IMR-90 (cell line): ENCODE results near the gene CT45A10. TPM values are rescaled to one million over a fixed set of nuclear protein-coding genes. Genes with fewer than 3 reads are reported as not detected.
"Not testable (repeated sequence)": the region's sequence is repeated elsewhere in the genome, so short reads cannot be mapped to it uniquely, and the experiment has no call there.

Experiments used
- ATAC-seq: fragments of 200-7000 bp; cut with Tn5 transposase; 2 replicates; pipeline ENCODE4 v1.9.1; 2020; ENCODE audit warnings: low read depth, mild to moderate bottlenecking, moderate library complexity
- BruUV-seq: library from RNA; stranded (reverse); fragments of 400-500 nt; replicated peaks from 2 replicates; lab custom pipeline; 2021; lab: Mats Ljungman, UMichigan
- CTCF ChIA-PET: fragments of 300-600 bp; formaldehyde crosslinking; extraction: SDS; loops from one replicate; lab custom pipeline; 2021; ENCODE audit warnings: antibody characterized with exemption; lab: Yijun Ruan, JAX
- POLR2A ChIA-PET: fragments of 300-600 bp; sonication (Branson Sonifier 250); formaldehyde crosslinking; loops from one replicate; lab custom pipeline; 2022; ENCODE audit warnings: antibody characterized with exemption; ENCODE audit not compliant: unreplicated experiment; lab: Charles Lee
- DNase-seq: peaks from one replicate; pipeline ENCODE4 v3.0.0; 2013
- H2AFZ ChIP-seq: replicated peaks from 2 replicates; pipeline ENCODE3; 2013; ENCODE audit warnings: low read length, mild to moderate bottlenecking; ENCODE audit not compliant: poor library complexity
- H2AK5ac ChIP-seq: 2 replicates; pipeline ENCODE4 v1.6.1; 2013; ENCODE audit warnings: low read depth, low read length, inconsistent platforms
- H2AK9ac ChIP-seq: replicated peaks from 2 replicates; pipeline ENCODE3; 2013; ENCODE audit warnings: mild to moderate bottlenecking, low read depth, low read length, moderate library complexity; ENCODE audit not compliant: poor library complexity
- H2BK120ac ChIP-seq: 2 replicates; pipeline ENCODE4 v1.6.1; 2013; ENCODE audit warnings: low read depth, low read length, inconsistent platforms
- H2BK15ac ChIP-seq: 3 replicates; pipeline ENCODE4 v1.6.1; 2013; ENCODE audit warnings: low read depth, low read length, inconsistent platforms
- H2BK20ac ChIP-seq: 2 replicates; pipeline ENCODE4 v1.6.1; 2013; ENCODE audit warnings: low read depth, mild to moderate bottlenecking, inconsistent platforms, low read length, moderate library complexity
- H2BK5ac ChIP-seq: 2 replicates; pipeline ENCODE4 v1.6.1; 2013; ENCODE audit warnings: mild to moderate bottlenecking, low read depth, low read length, inconsistent platforms; ENCODE audit not compliant: poor library complexity, severe bottlenecking
- H3K14ac ChIP-seq: replicated peaks from 2 replicates; pipeline ENCODE4 v1.6.1; 2013; ENCODE audit warnings: low read depth, low read length, inconsistent platforms
- H3K18ac ChIP-seq: 2 replicates; pipeline ENCODE4 v1.6.1; 2013; ENCODE audit warnings: low read depth, low read length, control low read depth
- H3K23ac ChIP-seq: 2 replicates; pipeline ENCODE4 v1.6.1; 2013; ENCODE audit warnings: low read depth, low read length, inconsistent platforms
- H3K27ac ChIP-seq: 2 replicates; pipeline ENCODE4 v1.5.1; 2013; ENCODE audit warnings: mild to moderate bottlenecking, control low read depth, low read length; ENCODE audit not compliant: insufficient read depth
- H3K27me3 ChIP-seq: 2 replicates; pipeline ENCODE4 v1.6.1; 2013; ENCODE audit warnings: low read length; ENCODE audit not compliant: control insufficient read depth, insufficient read depth
- H3K36me3 ChIP-seq: 2 replicates; pipeline ENCODE4 v1.6.1; 2013; ENCODE audit warnings: low read length, mixed read lengths; ENCODE audit not compliant: control insufficient read depth, insufficient read depth
- H3K4ac ChIP-seq: 2 replicates; pipeline ENCODE4 v1.6.1; 2013; ENCODE audit warnings: low read depth, low read length, inconsistent platforms
- H3K4me1 ChIP-seq: 2 replicates; pipeline ENCODE4 v1.6.1; 2013; ENCODE audit warnings: low read length, mixed read lengths; ENCODE audit not compliant: control insufficient read depth, insufficient read depth
- H3K4me2 ChIP-seq: 2 replicates; pipeline ENCODE4 v1.6.1; 2013; ENCODE audit warnings: low read depth, mild to moderate bottlenecking, control low read depth, low read length, moderate library complexity
- H3K4me3 ChIP-seq: 2 replicates; pipeline ENCODE4 v1.5.1; 2013; ENCODE audit warnings: low read depth, mild to moderate bottlenecking, control low read depth, low read length, moderate library complexity; ENCODE audit not compliant: insufficient read depth
- H3K56ac ChIP-seq: 2 replicates; pipeline ENCODE4 v1.6.1; 2013; ENCODE audit warnings: low read length, inconsistent platforms; ENCODE audit not compliant: insufficient read depth; ENCODE audit errors: extremely low read depth
- H3K79me1 ChIP-seq, 2 experiments: 2 replicates each; pipeline ENCODE4 v1.6.1; 2013; ENCODE audit warnings: low read length in 2 of 2, inconsistent platforms in 1 of 2, low read depth in 1 of 2
- H3K9ac ChIP-seq: 2 replicates; pipeline ENCODE4 v1.6.1; 2013; ENCODE audit warnings: low read depth, low read length, control low read depth
- H3K9me1 ChIP-seq: 2 replicates; pipeline ENCODE4 v1.6.1; 2013; ENCODE audit warnings: low read length, inconsistent platforms; ENCODE audit not compliant: insufficient read depth
- H3K9me3 ChIP-seq: 2 replicates; pipeline ENCODE4 v1.6.1; 2013; ENCODE audit warnings: low read length; ENCODE audit not compliant: control insufficient read depth, insufficient read depth
- H4K20me1 ChIP-seq: 2 replicates; pipeline ENCODE4 v1.6.1; 2013; ENCODE audit warnings: low read length, inconsistent platforms; ENCODE audit not compliant: insufficient read depth
- H4K5ac ChIP-seq: 2 replicates; pipeline ENCODE4 v1.6.1; 2013; ENCODE audit warnings: mild to moderate bottlenecking, low read depth, low read length, control low read depth
- H4K8ac ChIP-seq, 2 experiments: 2 replicates each; pipeline ENCODE4 v1.6.1; 2013; ENCODE audit warnings: low read depth in 2 of 2, low read length in 2 of 2, control low read depth in 1 of 2, inconsistent platforms in 1 of 2
- H4K91ac ChIP-seq: 2 replicates; pipeline ENCODE4 v1.6.1; 2013; ENCODE audit warnings: low read depth, low read length, inconsistent platforms; ENCODE audit not compliant: insufficient read depth
- WGBS, 2 experiments: methylation state at CpG; one replicate each; pipeline versions ENCODE4 v1.1.5 to v1.1.7; 2013; ENCODE audit warnings: missing lambda C conversion rate in 2 of 2; ENCODE audit not compliant: insufficient read length in 1 of 2; ENCODE audit errors: extremely low coverage in 2 of 2; 5-methylcytosine and 5-hydroxymethylcytosine counted together
- dilution Hi-C: fragments of 300-500 bp; cut with HindIII; formaldehyde crosslinking; loops from one replicate; pipeline ENCODE4 v1.14.3; 2018; ENCODE audit warnings: low sequenced_read_pairs; ENCODE audit not compliant: unreplicated experiment
- in situ Hi-C: fragments of 300-500 bp; cut with MboI; formaldehyde crosslinking; loops from 3 replicates; pipeline ENCODE4 v1.14.3; 2019; ENCODE audit warnings: low sequenced_read_pairs, inconsistent platforms, mixed read lengths
- intact Hi-C: fragments of 100-400 bp; cut with micrococcal nuclease; formaldehyde crosslinking; loops from 2 replicates; pipeline ENCODE4 v1.10.0; 2022
- polyA plus RNA-seq, 3 experiments: library from polyadenylated mRNA; depleted of rRNA; stranded (reverse); fragments of >200 nt; gene quantifications; 2 replicates each; pipeline ENCODE4 v1.2.3, GENCODE V29; 2012; ENCODE audit warnings: low replicate concordance in 1 of 3
- total RNA-seq: library from RNA; depleted of rRNA; stranded (reverse); fragments of >200 nt; gene quantifications from 2 replicates; pipeline ENCODE4 v1.2.3, GENCODE V29; 2012; rRNA removed

Gene CT45A10
- total and polyA plus RNA-seq, 2 of the 4 experiments (the other 2 are of a cell fraction): not detected

GRCh38 chrX:135837180-135837579 is 56.1 kb downstream of the CT45A10 start, which contains the start of gene CT45A7:
Gene CT45A7, minus strand, starts transcription at chrX:135837280. Its CDS starts 3,747 bp downstream, at chrX:135833533.
- H4K8ac ChIP-seq, H3K4me3 ChIP-seq, H3K9me1 ChIP-seq, BruUV-seq, H2BK20ac ChIP-seq, H3K56ac ChIP-seq, H2AK9ac ChIP-seq, H3K9me3 ChIP-seq, intact Hi-C loops, H2BK15ac ChIP-seq, ATAC-seq, CTCF ChIA-PET, H3K4ac ChIP-seq, H3K4me2 ChIP-seq, H3K18ac ChIP-seq, H4K91ac ChIP-seq, H2BK5ac ChIP-seq, H3K23ac ChIP-seq, H3K79me1 ChIP-seq, H3K36me3 ChIP-seq, H3K27me3 ChIP-seq, dilution Hi-C loops, H2AK5ac ChIP-seq, H4K5ac ChIP-seq, H3K9ac ChIP-seq, POLR2A ChIA-PET, H3K14ac ChIP-seq, H3K27ac ChIP-seq, H4K20me1 ChIP-seq, DNase-seq, H3K4me1 ChIP-seq, H2AFZ ChIP-seq, H2BK120ac ChIP-seq, in situ Hi-C loops: not testable (repeated sequence)
- no CpG with 5 or more reads among the region's 17 CpGs for WGBS, 2 experiments

Other genes starting within 250 kb of the CT45A10 start
- not detected in 2 replicates for gene CT45A1, start 179.8 kb downstream of the CT45A10 start, total RNA-seq
- gene CT45A1, start 179.8 kb downstream of the CT45A10 start, polyA plus RNA-seq (2012; rRNA removed): not detected in 2 replicates
- not detected in 2 replicates for gene CT45A3, start 125.3 kb downstream of the CT45A10 start, total RNA-seq
- gene CT45A3, start 125.3 kb downstream of the CT45A10 start, polyA plus RNA-seq (2012; rRNA removed): not detected in 2 replicates
- gene CT45A5, start 107.9 kb downstream of the CT45A10 start, total RNA-seq: not detected in 2 replicates
- not detected in 2 replicates for gene CT45A5, start 107.9 kb downstream of the CT45A10 start, polyA plus RNA-seq (2012; rRNA removed)
- gene CT45A6, start 90.7 kb downstream of the CT45A10 start, total RNA-seq: not detected in 2 replicates
- gene CT45A6, start 90.7 kb downstream of the CT45A10 start, polyA plus RNA-seq (2012; rRNA removed): not detected in 2 replicates
- not detected in 2 replicates for gene CT45A2, start 73.4 kb downstream of the CT45A10 start, total RNA-seq
- gene CT45A2, start 73.4 kb downstream of the CT45A10 start, polyA plus RNA-seq (2012; rRNA removed): not detected in 2 replicates
- gene CT45A7, start 56.2 kb downstream of the CT45A10 start, total RNA-seq: not detected in 2 replicates
- not detected in 2 replicates for gene CT45A7, start 56.2 kb downstream of the CT45A10 start, polyA plus RNA-seq (2012; rRNA removed)
- gene CT45A8, start 38.9 kb downstream of the CT45A10 start, total RNA-seq: not detected in 2 replicates
- gene CT45A8, start 38.9 kb downstream of the CT45A10 start, polyA plus RNA-seq (2012; rRNA removed): not detected in 2 replicates
- not detected in 2 replicates for gene CT45A9, start 21.6 kb downstream of the CT45A10 start, total RNA-seq
- not detected in 2 replicates for gene CT45A9, start 21.6 kb downstream of the CT45A10 start, polyA plus RNA-seq (2012; rRNA removed)
- not detected in 2 replicates for gene SAGE1, start 272 bp upstream of the CT45A10 start, total RNA-seq
- gene SAGE1, start 272 bp upstream of the CT45A10 start, polyA plus RNA-seq (2012; rRNA removed): not detected in 2 replicates
- 7.5 and 18.6 TPM in 2 replicates for gene MMGT1, start 80.5 kb upstream of the CT45A10 start, total RNA-seq
- 6.5 and 8.1 TPM in 2 replicates for gene MMGT1, start 80.5 kb upstream of the CT45A10 start, polyA plus RNA-seq (2012; rRNA removed)
- gene SLC9A6, start 92.0 kb upstream of the CT45A10 start, total RNA-seq: 19.0 and 25.0 TPM in 2 replicates
- gene SLC9A6, start 92.0 kb upstream of the CT45A10 start, polyA plus RNA-seq (2012; rRNA removed): 5.2 and 6.9 TPM in 2 replicates